Superior temporal gyrus (tissue), 1 donor: ENCODE results near the gene SLC38A1.
A peak's percentile ranks its signal among the peaks of the same experiment; 100 is the strongest.

ENCODE experiments used
- DNase-seq: peaks from one replicate; pipeline ENCODE4 v3.0.0-alpha.2; 2016; ENCODE audit errors: extremely low spot score

Gene SLC38A1

DNA sequence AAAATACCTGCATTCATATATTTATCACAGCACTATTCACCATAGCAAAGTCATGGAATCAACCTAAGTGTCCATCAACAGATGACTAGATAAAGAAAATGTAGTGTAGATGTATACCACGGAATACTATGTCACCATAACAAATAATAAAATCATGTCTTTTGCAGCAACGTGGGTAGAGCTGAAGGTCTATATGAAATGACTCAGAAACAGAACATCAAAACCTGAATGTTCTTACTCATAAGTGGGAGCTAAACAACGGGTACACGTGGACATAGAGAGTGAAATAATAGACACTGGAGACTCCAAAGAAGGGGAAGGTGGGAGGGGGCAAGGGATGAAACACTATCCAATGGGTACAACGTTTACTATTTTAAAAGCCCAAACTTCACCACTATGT, 37.9 kb downstream of the SLC38A1 start:
- DNase-seq = no peak

GRCh38 chr12:46230306-46230705, 38.5 kb downstream of the SLC38A1 start:
- DNase-seq = no peak

- no peak for DNase-seq
These were observed 41.2 kb downstream of the SLC38A1 start for GRCh38 chr12:46227616-46228015.

GRCh38 chr12:46224386-46224785, 44.5 kb downstream of the SLC38A1 start:
- no peak for DNase-seq

DNA sequence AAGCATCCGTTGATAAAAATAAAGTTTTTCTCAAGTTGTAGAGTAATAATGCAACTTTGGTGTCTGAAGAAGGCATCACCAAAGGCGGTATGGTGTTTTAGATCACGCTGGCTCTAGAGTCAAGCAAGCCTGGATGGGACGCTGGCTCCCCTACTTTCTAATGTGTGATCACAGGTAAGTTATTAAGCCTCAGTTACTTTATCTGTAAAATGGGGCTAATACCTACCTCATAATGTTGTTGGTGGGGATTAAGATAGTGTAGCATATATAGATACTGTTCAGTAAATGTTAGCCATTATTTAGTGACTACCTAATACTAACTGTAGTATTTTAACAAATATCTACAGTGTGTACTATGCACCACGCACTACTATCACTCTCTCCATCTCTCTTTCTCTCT, 45.8 kb downstream of the SLC38A1 start:
- DNase-seq = no peak

DNA sequence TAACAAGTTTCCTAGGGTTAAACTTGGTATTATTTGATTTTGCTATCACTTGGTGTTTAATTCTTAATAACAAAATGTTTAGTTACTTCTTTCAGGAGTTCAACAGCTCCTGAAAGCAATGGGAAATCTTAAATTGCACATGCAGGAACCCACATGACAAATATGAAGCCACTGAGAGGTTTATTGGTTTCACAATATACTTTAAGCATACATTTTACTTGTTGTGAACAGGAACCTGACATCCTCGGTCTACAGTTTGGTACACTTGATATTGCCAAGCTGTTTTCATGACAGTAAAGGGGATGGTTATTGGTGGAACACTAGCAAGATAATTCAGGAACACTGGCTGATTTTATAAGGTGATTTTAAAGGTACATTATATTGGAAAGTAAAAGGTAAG, 46.2 kb downstream of the SLC38A1 start:
- no peak for DNase-seq

- DNase-seq = no peak
These were observed 47.4 kb downstream of the SLC38A1 start for GRCh38 chr12:46221255-46222128.

DNA sequence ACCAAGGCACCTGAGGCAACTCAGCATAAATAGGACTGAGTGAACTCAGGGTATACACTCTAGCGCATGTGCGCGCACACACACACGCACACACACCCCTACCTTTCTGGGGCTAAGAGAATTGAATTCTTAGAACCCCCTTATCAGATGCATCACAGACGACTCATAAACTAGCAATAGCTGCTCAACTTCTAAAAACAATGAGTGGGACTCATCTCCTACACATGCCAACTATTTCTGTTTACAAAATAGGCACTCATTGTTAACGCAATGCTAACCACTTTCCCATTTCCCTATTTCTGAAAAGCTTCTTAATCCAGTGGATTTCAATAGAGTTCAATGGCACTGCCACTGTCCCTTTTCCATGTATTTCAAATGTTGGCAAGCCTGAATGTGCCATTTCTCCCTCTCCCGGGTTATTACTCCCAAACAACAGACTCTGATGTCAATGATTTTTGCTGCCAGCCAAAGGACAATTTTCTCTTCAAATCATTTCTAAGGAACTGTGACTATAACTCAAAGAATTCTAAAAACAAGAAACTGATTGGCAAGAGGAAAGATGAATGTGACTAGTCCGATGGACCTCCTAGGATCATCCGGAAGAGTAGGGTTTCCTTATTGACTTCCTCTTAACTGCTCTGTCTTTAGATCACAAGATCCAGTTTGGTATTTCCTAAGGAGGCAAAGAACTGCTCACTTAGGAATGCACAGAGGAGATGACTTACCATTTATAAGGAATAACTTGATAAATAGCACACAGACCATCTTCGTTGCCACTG, 48.8 kb downstream of the SLC38A1 start:
- DNase-seq = peak; percentile 21

DNA sequence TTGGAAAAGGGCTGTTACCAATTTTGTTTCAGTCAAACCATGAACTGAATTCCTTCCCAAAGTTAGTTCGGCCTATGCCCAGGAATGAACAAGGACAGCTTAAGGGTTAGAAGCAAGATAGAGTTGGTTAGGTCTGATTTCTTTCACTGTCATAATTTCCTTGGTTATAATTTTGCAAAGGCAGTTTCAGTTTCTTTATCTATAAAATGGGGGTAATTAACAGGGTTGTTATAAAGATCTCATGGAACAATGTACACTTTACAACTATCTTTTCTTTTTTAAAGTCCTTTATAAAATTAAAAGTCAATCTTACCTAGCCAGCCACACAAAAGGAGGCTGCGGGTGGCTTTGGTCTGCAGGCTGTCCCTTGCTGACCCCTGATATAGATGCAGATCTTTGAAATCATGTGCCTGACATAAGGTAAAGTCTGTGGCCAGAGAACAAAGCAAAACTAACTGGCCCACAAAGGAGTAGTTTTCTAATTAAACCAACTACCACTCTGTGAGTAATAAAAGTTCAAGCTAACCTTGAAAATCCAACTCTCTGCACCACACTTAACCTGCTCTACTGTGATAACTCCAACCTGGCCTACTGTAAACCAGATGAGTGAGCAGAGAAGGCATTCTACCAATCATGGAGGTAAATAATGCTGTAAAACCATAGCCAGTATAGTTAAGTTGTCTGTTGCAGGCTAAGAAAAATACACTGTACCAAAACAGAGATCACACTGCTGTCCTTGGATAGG, 49.5 kb downstream of the SLC38A1 start:
- DNase-seq = no peak

DNA sequence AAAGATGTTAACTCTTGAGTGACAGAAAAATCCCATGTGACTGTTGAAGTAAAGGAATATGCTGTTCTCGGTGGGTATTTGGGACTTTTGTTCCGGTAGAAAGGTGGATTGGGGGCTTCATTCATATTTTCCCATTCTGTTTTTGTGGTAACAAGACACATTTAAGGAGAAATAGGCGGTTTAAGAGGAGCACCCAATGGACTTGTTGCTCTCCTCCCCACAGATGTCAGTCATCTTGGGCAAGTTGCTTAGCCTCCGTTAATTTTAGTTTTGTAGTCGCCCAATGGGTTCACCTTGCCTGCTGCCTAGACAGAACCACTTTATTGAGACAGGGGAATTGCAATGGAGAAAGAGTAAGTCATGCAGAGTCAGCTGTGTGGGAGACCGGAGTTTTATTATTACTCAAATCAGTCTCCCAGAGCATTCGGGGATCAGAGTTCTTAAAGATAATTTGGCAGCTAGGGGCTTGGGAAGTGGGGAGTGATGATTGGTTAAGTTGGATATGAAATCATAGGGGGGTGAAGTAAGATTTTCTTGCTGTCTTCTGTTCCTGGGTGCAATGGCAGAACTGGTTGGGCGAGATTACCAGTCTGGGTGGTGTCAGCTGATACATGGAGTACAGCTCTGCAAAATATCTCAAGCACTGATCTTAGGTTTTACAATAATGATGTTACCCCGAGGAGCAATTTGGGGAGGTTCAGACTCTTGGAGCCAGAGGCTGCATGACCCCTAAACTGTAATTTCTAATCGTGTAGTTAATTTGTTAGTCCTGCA, 50.3 kb downstream of the SLC38A1 start:
- no peak for DNase-seq

- no peak for DNase-seq
These were observed 51.1 kb downstream of the SLC38A1 start for GRCh38 chr12:46217541-46218321.

GRCh38 chr12:46214668-46215436, 54.0 kb downstream of the SLC38A1 start:
- DNase-seq = no peak

DNA sequence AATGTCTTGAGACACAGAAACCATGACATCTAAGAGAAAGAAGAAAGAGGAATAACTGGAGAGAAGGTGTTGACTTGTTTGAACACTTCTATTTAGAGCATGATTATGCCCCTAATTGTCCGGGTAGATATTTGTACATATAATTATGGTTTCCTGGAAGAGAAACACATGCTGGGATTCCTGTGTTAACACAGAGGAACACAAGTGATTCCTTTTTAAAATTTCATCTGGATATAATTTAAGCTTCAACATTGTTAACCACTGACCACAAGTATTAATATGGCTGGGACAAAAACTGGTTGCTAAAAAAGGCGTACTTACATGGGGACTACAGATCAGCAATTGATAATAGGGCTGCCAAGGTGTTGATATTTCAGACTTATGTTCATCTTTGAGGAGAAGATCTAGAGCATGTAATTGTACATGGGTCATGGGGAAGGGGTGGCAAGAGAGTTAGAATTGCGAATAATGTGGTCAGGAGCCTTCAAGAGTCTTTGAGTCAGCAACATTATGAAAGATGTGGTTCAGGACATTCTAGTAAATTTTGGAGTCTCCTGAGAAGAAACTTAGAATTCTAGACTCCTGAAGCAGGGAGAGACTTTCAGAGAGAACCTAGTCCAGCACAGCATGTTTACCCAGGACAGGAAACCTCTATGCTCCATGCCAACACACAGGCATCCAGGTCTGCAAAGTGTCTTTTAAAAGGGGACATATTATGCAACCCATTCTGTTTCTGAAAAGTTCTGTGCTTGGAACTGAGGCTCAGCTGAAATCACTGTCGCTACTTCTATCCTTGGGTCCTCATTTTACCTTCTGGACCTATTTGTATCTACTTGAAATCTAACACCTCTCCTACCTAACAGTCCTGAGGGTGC, 56.5 kb downstream of the SLC38A1 start:
- DNase-seq = no peak

GRCh38 chr12:46210873-46211439, 57.9 kb downstream of the SLC38A1 start:
- DNase-seq = no peak

DNA sequence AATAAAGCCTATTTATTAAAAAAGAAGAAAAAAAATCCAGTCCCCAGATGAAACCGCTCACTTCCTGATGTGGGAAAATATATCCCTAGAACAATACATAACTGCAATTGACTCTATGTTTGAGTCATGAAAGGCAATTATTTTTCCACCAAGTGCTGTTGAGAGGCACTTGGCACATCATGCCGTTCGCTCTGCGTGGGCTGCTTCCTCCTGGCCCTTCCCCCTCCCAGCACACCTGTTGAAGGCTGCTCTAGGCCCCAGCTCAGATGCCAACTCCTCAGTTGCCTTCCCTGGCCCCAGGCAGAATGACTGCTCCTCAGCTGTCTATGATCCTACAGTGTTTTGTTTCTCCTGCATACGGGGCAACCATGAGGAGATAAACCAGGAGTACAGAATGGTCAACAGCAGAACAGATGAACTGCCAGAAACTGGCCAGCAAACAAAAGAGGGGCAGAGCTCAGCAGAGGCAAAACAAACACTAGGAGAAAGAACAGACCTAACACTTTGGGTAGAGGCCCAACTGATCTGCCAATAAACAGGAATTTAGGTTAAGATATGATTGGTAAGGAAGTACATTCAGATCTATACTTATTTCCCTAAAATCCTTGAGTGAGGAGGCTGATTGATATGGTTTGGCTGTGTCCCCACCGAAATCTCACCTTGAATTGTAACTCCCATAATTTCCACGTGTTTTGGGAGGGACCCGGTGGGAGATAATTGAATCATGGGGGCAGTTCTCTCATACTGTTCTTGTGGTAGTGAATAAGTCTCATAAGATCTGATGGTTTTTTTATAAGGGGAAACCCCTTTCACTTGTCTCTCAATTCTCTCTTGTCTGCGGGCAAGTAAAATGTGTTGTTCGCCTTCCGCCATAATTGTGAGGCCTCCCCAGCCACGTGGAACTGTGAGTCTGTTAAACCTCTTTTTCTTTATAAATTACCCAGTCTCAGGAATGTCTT, 58.6 kb downstream of the SLC38A1 start:
- DNase-seq = no peak

DNA sequence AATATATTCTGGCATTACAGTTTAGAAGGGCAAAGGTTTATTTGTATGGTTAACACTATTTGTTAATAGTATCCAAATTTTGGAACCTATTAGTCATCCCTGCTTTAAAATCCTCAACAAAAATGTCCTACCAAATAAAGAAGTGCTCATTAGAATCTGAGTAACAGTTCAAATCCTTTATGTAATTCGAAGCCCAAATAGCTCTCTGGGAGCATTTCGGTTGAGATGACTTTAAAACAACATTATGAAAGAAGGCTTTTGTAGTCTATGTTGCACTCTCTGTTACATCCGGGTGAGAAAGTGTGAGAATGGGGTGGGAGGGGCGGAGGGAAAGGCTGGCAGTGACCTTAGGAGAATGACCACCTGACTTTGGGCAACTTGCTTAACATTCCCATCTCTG, 59.7 kb downstream of the SLC38A1 start:
- DNase-seq = no peak

DNA sequence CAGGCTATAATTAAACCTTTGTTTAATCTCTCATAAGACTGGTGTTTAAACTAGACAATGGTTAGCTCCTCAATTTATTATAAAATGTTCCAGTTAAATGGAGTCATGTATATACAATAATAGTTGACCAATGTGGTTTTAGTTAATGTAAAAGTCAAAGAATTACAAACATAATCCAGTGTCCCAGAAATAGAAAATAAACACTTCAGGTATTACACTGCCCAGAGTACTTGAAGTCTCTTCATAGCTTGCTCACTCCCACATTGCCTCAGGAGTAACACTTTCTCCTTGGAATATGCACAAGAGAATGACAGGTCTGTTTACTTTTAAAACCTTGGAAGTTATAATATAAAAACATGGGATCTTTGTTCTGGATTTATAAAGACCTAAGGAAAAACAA, 60.5 kb downstream of the SLC38A1 start:
- no peak for DNase-seq
